HepG2 (cell line): ENCODE data around the gene SYMPK. TPM values are rescaled to one million over a fixed set of nuclear protein-coding genes. Genes with fewer than 3 reads are reported as not detected.
A peak's percentile ranks its signal among the peaks of the same experiment; 100 is the strongest.

Experiments used
- AFF4 ChIP-seq: sonication (generic); formaldehyde crosslinking; IDR thresholded peaks from 2 replicates; pipeline ENCODE4 v1.4.0; 2020; ENCODE audit warnings: missing genetic modification reagents
- ARID2 ChIP-seq: sonication (generic); formaldehyde crosslinking; IDR thresholded peaks from 2 replicates; pipeline ENCODE4 v1.8.1; 2022; ENCODE audit warnings: mild to moderate bottlenecking, missing genetic modification reagents, borderline replicate concordance
- CREM ChIP-seq, 2 experiments: sonication (generic) in 1 of 2; formaldehyde crosslinking in 1 of 2; IDR thresholded peaks; 2 replicates each; pipeline versions ENCODE4 v1.4.0 to v1.6.1; 2016 to 2020; ENCODE audit warnings: antibody characterized with exemption in 1 of 2, mild to moderate bottlenecking in 1 of 2, missing genetic modification reagents in 1 of 2
- DRAP1 ChIP-seq: IDR thresholded peaks from 2 replicates; pipeline ENCODE4 v1.6.1; 2016; ENCODE audit warnings: missing genetic modification reagents, missing compliant biosample characterization
- KDM6A ChIP-seq: IDR thresholded peaks from 2 replicates; pipeline ENCODE4 v1.6.1; 2016; ENCODE audit warnings: low read depth
- LBX2 ChIP-seq: sonication (generic); formaldehyde crosslinking; IDR thresholded peaks from 2 replicates; pipeline ENCODE4 v1.5.0; 2020; ENCODE audit warnings: missing genetic modification reagents, mild to moderate bottlenecking, borderline replicate concordance
- MYNN ChIP-seq: sonication (generic); formaldehyde crosslinking; IDR thresholded peaks from 2 replicates; pipeline ENCODE4 v1.4.0; 2020; ENCODE audit warnings: mild to moderate bottlenecking, low read depth, missing genetic modification reagents
- PRPF4 ChIP-seq: fragments of 200-400 bp; formaldehyde crosslinking; IDR thresholded peaks from 2 replicates; pipeline ENCODE4 v1.6.1; 2016; ENCODE audit warnings: low read length, low read depth; ENCODE audit not compliant: poor library complexity, severe bottlenecking
- REPIN1 ChIP-seq: sonication (generic); formaldehyde crosslinking; IDR thresholded peaks from 2 replicates; pipeline ENCODE4 v1.8.0; 2022; ENCODE audit warnings: missing genetic modification reagents, low read depth, mild to moderate bottlenecking, borderline replicate concordance
- TBX2 ChIP-seq: sonication (generic); formaldehyde crosslinking; IDR thresholded peaks from 2 replicates; pipeline ENCODE4 v1.5.0; 2020; ENCODE audit warnings: missing genetic modification reagents, mild to moderate bottlenecking, borderline replicate concordance
- TCF7 ChIP-seq: sonication (generic); IDR thresholded peaks from 2 replicates; pipeline ENCODE4 v1.6.1; 2016; ENCODE audit warnings: antibody characterized with exemption, low read depth
- ZBTB21 ChIP-seq: sonication (generic); formaldehyde crosslinking; IDR thresholded peaks from 2 replicates; pipeline ENCODE4 v1.4.0; 2020; ENCODE audit warnings: missing genetic modification reagents
- ZNF160 ChIP-seq: sonication (generic); formaldehyde crosslinking; IDR thresholded peaks from 2 replicates; pipeline ENCODE4 v1.8.0; 2022; ENCODE audit warnings: mild to moderate bottlenecking, inconsistent platforms, missing genetic modification reagents
- ZNF232 ChIP-seq: sonication (generic); formaldehyde crosslinking; IDR thresholded peaks from 2 replicates; pipeline ENCODE4 v1.4.0; 2020; ENCODE audit warnings: missing genetic modification reagents, borderline replicate concordance
- ZNF513 ChIP-seq: sonication (generic); formaldehyde crosslinking; conservative IDR thresholded peaks from 2 replicates; pipeline ENCODE4 v1.5.0; 2020; ENCODE audit warnings: missing genetic modification reagents
- ZNF580 ChIP-seq: IDR thresholded peaks from 2 replicates; pipeline ENCODE4 v1.6.1; 2016; ENCODE audit warnings: low read depth, borderline replicate concordance
- ZNF589 ChIP-seq: sonication (generic); formaldehyde crosslinking; conservative IDR thresholded peaks from 2 replicates; pipeline ENCODE4 v1.8.0; 2022; ENCODE audit warnings: mild to moderate bottlenecking, moderate library complexity, missing genetic modification reagents
- ZNF800 ChIP-seq: sonication (generic); formaldehyde crosslinking; IDR thresholded peaks from 2 replicates; pipeline ENCODE4 v1.4.0; 2020; ENCODE audit warnings: missing genetic modification reagents
- ZNF883 ChIP-seq: sonication (generic); formaldehyde crosslinking; IDR thresholded peaks from 2 replicates; pipeline ENCODE4 v1.5.1; 2020; ENCODE audit warnings: mild to moderate bottlenecking, missing genetic modification reagents; ENCODE audit errors: not compliant biosample characterization
- polyA plus RNA-seq, 8 experiments: library from polyadenylated mRNA; depleted of rRNA in 3 of 8; stranded (reverse) in 7 of 8; unstranded in 1 of 8; fragments of >200 nt; fragmentation: Illumina TruSeq in 4 of 8; extraction: Trizol in 4 of 8; gene quantifications; 2 replicates each; pipeline versions ENCODE4 v1.2.1 to v1.2.3, GENCODE V29; 2011 to 2016; ENCODE audit warnings: low read depth in 4 of 8, missing spikeins in 1 of 8, mixed read lengths in 1 of 8; ENCODE audit not compliant: insufficient read depth in 1 of 8
- total RNA-seq, 5 experiments: library from RNA; depleted of rRNA; stranded (reverse); fragments of >200 nt; fragmentation: Illumina TruSeq; extraction: Trizol; gene quantifications; 2 replicates each; pipeline ENCODE4 v1.2.3, GENCODE V29; 2016; ENCODE audit warnings: low read depth in 1 of 5

The SYMPK gene
- total and polyA plus RNA-seq, 2 of the 13 experiments (the other 11 are each of a cell fraction or from before 2014, with no cell fraction given) = 21.9 to 55.7 TPM

GRCh38 chr19:45882652-45883585, 20.0 kb upstream of the SYMPK start (continued):
- TF ChIP-seq ZBTB21 = 0 out of 2 replicates have a peak, but pooled peaks have one; percentile 16
- TF ChIP-seq CREM (IDR thresholded peaks at IDR 0.05) = peak; percentile 61
- TF ChIP-seq CREM (CRISPR knock-in tag; IDR thresholded peaks at IDR 0.05) = no peak
- TF ChIP-seq ZNF160 (CRISPR knock-in tag) = no peak
- TF ChIP-seq DRAP1 = peak; percentile 86
- peak; percentile 78; the same call in 1 of the 2 replicates for TF ChIP-seq KDM6A (CRISPR knock-in tag)
- peak; percentile 36 for TF ChIP-seq ZNF883 (CRISPR knock-in tag)
- TF ChIP-seq LBX2 (CRISPR knock-in tag) = no peak
- peak; percentile 80; the same call in 1 of the 2 replicates for TF ChIP-seq REPIN1
- 0 out of 2 replicates have a peak, but pooled peaks have one; percentile 78 for TF ChIP-seq ZNF513 (CRISPR knock-in tag)
- TF ChIP-seq ZNF800 (CRISPR knock-in tag) = no peak
- no peak for TF ChIP-seq MYNN
- TF ChIP-seq ZNF589 (CRISPR knock-in tag) = no peak; the same call in 1 of the 2 replicates
- TF ChIP-seq PRPF4 = peak; percentile 87
- peak; percentile 80 for TF ChIP-seq TCF7
- peak; percentile 77 for TF ChIP-seq TBX2 (CRISPR knock-in tag)
- no peak for TF ChIP-seq AFF4 (CRISPR knock-in tag)
- TF ChIP-seq ZNF232 (CRISPR knock-in tag) = no peak; the same call in 1 of the 2 replicates
- no peak for TF ChIP-seq ARID2 (CRISPR knock-in tag)
- TF ChIP-seq ZNF580 = peak; percentile 59; the same call in 1 of the 2 replicates
